ENCODE data around the gene ZNF3.
A peak's percentile ranks its signal among the peaks of the same experiment; 100 is the strongest.

ZNF3 gene

GRCh38 chr7:100044718-100045117 is 36.8 kb downstream of the ZNF3 start:
- Histone ChIP-seq H3K27me3 (ENCODE audit: insufficient read depth, poor library complexity, severe bottlenecking) (no peaks in the 10 kb centered on the region), H3K4me3 (replicated peaks; ENCODE audit: insufficient read depth, low read length) (no peak overlapping the region), H3K27ac (replicated peaks) (no peak overlapping the region)
- TF ChIP-seq SPI1 (IDR thresholded peaks at IDR 0.05; ENCODE audit: borderline replicate concordance, low read depth), result peak; percentile 20; the same call in 1 of the 2 replicates
- no peak for TF ChIP-seq POLR2AphosphoS5 (IDR thresholded peaks at IDR 0.05; ENCODE audit: low read depth)
- peak; percentile 47 to 77 for DNase-seq (ENCODE audit: low read depth in 1 of 2, low spot score in 1 of 2)

GRCh38 chr7:100040575-100040974 is 40.9 kb downstream of the ZNF3 start:
- no peak for DNase-seq (ENCODE audit: low read depth in 1 of 2, low spot score in 1 of 2)

DNA sequence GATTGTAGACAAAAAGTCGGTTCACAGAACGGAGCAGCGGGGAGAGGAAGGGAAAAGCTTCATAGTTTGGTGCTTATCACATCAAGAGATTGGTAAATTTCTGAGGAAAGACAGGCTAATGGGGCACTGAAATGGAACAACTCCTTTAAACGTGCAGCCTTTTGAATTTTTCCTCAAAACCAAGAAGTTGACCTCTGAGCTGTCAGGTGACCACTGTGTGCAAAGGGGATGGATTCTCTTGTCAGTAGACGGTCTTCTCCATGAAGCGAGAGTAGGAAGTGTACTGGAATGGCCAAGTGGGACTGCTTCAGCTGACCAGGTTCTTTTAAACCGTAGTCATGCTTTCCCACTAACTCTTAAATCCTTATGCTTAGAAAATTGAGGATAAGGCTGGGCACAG is 43.2 kb downstream of the ZNF3 start:
- Histone ChIP-seq H3K4me3 (replicated peaks; ENCODE audit: insufficient read depth, low read length) (no peak overlapping the region), H3K27ac (replicated peaks) (no peak overlapping the region)
- DNase-seq (ENCODE audit: low read depth in 1 of 2, low spot score in 1 of 2), result no peak

More at GRCh38 chr7:100040575-100040974, 40.9 kb downstream of the ZNF3 start:
- Histone ChIP-seq H3K4me3 (replicated peaks; ENCODE audit: insufficient read depth, low read length) (no peak overlapping the region), H3K27ac (replicated peaks) (no peak overlapping the region), H3K27me3 (ENCODE audit: insufficient read depth, poor library complexity, severe bottlenecking) (no peaks in the 10 kb centered on the region)
- TF ChIP-seq, protein P1, sequence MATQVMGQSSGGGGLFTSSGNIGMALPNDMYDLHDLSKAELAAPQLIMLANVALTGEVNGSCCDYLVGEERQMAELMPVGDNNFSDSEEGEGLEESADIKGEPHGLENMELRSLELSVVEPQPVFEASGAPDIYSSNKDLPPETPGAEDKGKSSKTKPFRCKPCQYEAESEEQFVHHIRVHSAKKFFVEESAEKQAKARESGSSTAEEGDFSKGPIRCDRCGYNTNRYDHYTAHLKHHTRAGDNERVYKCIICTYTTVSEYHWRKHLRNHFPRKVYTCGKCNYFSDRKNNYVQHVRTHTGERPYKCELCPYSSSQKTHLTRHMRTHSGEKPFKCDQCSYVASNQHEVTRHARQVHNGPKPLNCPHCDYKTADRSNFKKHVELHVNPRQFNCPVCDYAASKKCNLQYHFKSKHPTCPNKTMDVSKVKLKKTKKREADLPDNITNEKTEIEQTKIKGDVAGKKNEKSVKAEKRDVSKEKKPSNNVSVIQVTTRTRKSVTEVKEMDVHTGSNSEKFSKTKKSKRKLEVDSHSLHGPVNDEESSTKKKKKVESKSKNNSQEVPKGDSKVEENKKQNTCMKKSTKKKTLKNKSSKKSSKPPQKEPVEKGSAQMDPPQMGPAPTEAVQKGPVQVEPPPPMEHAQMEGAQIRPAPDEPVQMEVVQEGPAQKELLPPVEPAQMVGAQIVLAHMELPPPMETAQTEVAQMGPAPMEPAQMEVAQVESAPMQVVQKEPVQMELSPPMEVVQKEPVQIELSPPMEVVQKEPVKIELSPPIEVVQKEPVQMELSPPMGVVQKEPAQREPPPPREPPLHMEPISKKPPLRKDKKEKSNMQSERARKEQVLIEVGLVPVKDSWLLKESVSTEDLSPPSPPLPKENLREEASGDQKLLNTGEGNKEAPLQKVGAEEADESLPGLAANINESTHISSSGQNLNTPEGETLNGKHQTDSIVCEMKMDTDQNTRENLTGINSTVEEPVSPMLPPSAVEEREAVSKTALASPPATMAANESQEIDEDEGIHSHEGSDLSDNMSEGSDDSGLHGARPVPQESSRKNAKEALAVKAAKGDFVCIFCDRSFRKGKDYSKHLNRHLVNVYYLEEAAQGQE (IDR thresholded peaks at IDR 0.05; ENCODE audit: insufficient replicate concordance, low read depth), result no peak
- no peak for TF ChIP-seq SPI1 (IDR thresholded peaks at IDR 0.05; ENCODE audit: borderline replicate concordance, low read depth)
- no peak for TF ChIP-seq GABPA (IDR thresholded peaks at IDR 0.05; ENCODE audit: low read depth)
- TF ChIP-seq POLR2AphosphoS5 (IDR thresholded peaks at IDR 0.05; ENCODE audit: low read depth), result no peak
- TF ChIP-seq CTCF (IDR thresholded peaks at IDR 0.05; ENCODE audit: insufficient read depth, low read length), result no peak

GRCh38 chr7:100035876-100036275 is 45.6 kb downstream of the ZNF3 start:
- DNase-seq (ENCODE audit: low read depth in 1 of 2, low spot score in 1 of 2), result no peak
- Histone ChIP-seq H3K4me3 (replicated peaks; ENCODE audit: insufficient read depth, low read length) (no peak overlapping the region), H3K27me3 (ENCODE audit: insufficient read depth, poor library complexity, severe bottlenecking) (no peaks in the 10 kb centered on the region), H3K27ac (replicated peaks) (no peak overlapping the region)
- TF ChIP-seq GABPA (IDR thresholded peaks at IDR 0.05; ENCODE audit: low read depth), result no peak
- TF ChIP-seq, protein P1 (IDR thresholded peaks at IDR 0.05; ENCODE audit: insufficient replicate concordance, low read depth), result no peak
- no peak for TF ChIP-seq POLR2AphosphoS5 (IDR thresholded peaks at IDR 0.05; ENCODE audit: low read depth)
- TF ChIP-seq CTCF (IDR thresholded peaks at IDR 0.05; ENCODE audit: insufficient read depth, low read length), result no peak
- TF ChIP-seq SPI1 (IDR thresholded peaks at IDR 0.05; ENCODE audit: borderline replicate concordance, low read depth), result no peak

More for the DNA sequence above, 43.2 kb downstream of the ZNF3 start:
- TF ChIP-seq SPI1 (IDR thresholded peaks at IDR 0.05; ENCODE audit: borderline replicate concordance, low read depth) (no peak), POLR2AphosphoS5 (IDR thresholded peaks at IDR 0.05; ENCODE audit: low read depth) (no peak), GABPA (IDR thresholded peaks at IDR 0.05; ENCODE audit: low read depth) (no peak)
- TF ChIP-seq, protein P1 (IDR thresholded peaks at IDR 0.05; ENCODE audit: insufficient replicate concordance, low read depth), result no peak
- H3K27me3 ChIP-seq (ENCODE audit: insufficient read depth, poor library complexity, severe bottlenecking), result no peaks in the 10 kb centered on the region
